ENCODE data around the gene TCEA3.

DNA sequence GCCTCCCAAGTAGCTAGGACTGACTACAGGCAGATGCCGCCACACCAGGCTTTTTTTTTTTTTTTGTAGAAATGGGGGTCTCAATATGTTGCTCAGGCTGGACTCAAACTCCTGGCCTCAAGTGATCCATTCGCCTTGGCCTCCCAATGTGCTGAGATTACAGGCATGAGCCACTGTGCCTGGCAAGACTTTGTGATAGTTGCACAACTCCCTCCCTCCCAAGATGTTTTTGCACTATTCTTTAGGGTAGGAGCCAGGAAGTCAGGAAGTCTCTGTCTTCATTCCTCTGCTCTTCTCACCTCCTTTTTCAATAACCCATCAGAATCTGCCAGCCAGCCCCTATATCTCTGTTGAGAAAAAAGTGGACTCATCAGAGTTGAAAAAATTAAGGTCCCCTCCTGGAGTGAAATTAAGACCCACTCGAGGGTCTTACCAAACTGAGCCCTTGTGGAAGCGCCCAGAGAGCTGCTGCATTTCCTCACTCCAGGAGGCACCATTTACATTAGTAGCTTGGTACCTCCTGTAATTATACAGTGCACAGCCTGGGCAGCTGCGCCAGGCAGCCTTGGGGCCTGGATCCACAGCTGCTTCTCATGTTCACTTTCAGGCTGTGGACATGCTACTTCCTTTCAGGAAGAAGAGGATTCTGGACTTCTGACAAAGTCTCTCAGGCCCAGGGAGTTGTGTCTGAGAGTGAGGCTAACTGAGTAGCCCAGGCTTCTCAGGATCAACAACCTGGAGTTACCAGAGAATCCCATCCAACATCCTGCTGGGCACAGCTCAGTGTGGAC is 24.0 kb downstream of the TCEA3 start:
- TF ChIP-seq, protein P1, sequence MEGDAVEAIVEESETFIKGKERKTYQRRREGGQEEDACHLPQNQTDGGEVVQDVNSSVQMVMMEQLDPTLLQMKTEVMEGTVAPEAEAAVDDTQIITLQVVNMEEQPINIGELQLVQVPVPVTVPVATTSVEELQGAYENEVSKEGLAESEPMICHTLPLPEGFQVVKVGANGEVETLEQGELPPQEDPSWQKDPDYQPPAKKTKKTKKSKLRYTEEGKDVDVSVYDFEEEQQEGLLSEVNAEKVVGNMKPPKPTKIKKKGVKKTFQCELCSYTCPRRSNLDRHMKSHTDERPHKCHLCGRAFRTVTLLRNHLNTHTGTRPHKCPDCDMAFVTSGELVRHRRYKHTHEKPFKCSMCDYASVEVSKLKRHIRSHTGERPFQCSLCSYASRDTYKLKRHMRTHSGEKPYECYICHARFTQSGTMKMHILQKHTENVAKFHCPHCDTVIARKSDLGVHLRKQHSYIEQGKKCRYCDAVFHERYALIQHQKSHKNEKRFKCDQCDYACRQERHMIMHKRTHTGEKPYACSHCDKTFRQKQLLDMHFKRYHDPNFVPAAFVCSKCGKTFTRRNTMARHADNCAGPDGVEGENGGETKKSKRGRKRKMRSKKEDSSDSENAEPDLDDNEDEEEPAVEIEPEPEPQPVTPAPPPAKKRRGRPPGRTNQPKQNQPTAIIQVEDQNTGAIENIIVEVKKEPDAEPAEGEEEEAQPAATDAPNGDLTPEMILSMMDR (IDR thresholded peaks at IDR 0.05 in 4 of 5, conservative IDR thresholded peaks at IDR 0.05 in 1 of 5), result no peak
- TF ChIP-seq POLR2A (IDR thresholded peaks at IDR 0.05), result no peak

Data from gastrocnemius medialis (tissue), 4 donors.